Measurements from ENCODE around the gene EMILIN3. TPM values are rescaled to one million over a fixed set of nuclear protein-coding genes. Genes with fewer than 3 reads are reported as not detected.
A peak's percentile ranks its signal among the peaks of the same experiment; 100 is the strongest.

EMILIN3 gene
- total RNA-seq, 1 donor from 2014 or later: 2.1 TPM

GRCh38 chr20:41330343-41330720, 36.3 kb downstream of the EMILIN3 start:
- Mint-ChIP-seq H3K4me3 (ENCODE audit: unreplicated experiment) (no peak overlapping the region), H3K36me3 (ENCODE audit: unreplicated experiment) (no peaks in the 10 kb centered on the region), H3K9me3 (ENCODE audit: unreplicated experiment) (no peaks in the 10 kb centered on the region), H3K4me1 (ENCODE audit: unreplicated experiment) (peaks cover 23% of the 10 kb centered on the region), H3K27me3 (ENCODE audit: unreplicated experiment) (no peaks in the 10 kb centered on the region), H3K27ac (ENCODE audit: unreplicated experiment) (peak overlapping the region; percentile 98)
- no peak for TF ChIP-seq CTCF (IDR thresholded peaks at IDR 0.05)
- DNase-seq (ENCODE audit: extremely low spot score, unreplicated experiment): no peak

- no peaks in the 10 kb centered on the region for H3K9me3 Mint-ChIP-seq (ENCODE audit: unreplicated experiment)
- no peaks in the 10 kb centered on the region for H3K36me3 Mint-ChIP-seq (ENCODE audit: unreplicated experiment)
- no peak for TF ChIP-seq CTCF (IDR thresholded peaks at IDR 0.05)
- DNase-seq (ENCODE audit: extremely low spot score, unreplicated experiment): peak; percentile 89
- H3K4me1 Mint-ChIP-seq (ENCODE audit: unreplicated experiment): peaks cover 23% of the 10 kb centered on the region
- H3K27me3 Mint-ChIP-seq (ENCODE audit: unreplicated experiment): no peaks in the 10 kb centered on the region
- peak overlapping the region; percentile 98 for H3K27ac Mint-ChIP-seq (ENCODE audit: unreplicated experiment)
- H3K4me3 Mint-ChIP-seq (ENCODE audit: unreplicated experiment): peak overlapping the region; percentile 27
Measured at GRCh38 chr20:41329435-41330342, 36.9 kb downstream of the EMILIN3 start.

- no peaks in the 10 kb centered on the region for H3K9me3 Mint-ChIP-seq (ENCODE audit: unreplicated experiment)
- no peaks in the 10 kb centered on the region for H3K27me3 Mint-ChIP-seq (ENCODE audit: unreplicated experiment)
- DNase-seq (ENCODE audit: extremely low spot score, unreplicated experiment): no peak
- TF ChIP-seq CTCF (IDR thresholded peaks at IDR 0.05): no peak
- no peak overlapping the region for H3K4me3 Mint-ChIP-seq (ENCODE audit: unreplicated experiment)
- peaks cover 23% of the 10 kb centered on the region for H3K4me1 Mint-ChIP-seq (ENCODE audit: unreplicated experiment)
- peak overlapping the region; percentile 20 for H3K27ac Mint-ChIP-seq (ENCODE audit: unreplicated experiment)
- H3K36me3 Mint-ChIP-seq (ENCODE audit: unreplicated experiment): no peaks in the 10 kb centered on the region
Measured at GRCh38 chr20:41327178-41327577, 39.4 kb downstream of the EMILIN3 start.

GRCh38 chr20:41320976-41321375, 45.6 kb downstream of the EMILIN3 start:
- Mint-ChIP-seq H3K27me3 (ENCODE audit: unreplicated experiment) (no peaks in the 10 kb centered on the region), H3K4me1 (ENCODE audit: unreplicated experiment) (peaks cover 11% of the 10 kb centered on the region), H3K27ac (ENCODE audit: unreplicated experiment) (no peak overlapping the region), H3K4me3 (ENCODE audit: unreplicated experiment) (no peak overlapping the region), H3K9me3 (ENCODE audit: unreplicated experiment) (no peaks in the 10 kb centered on the region), H3K36me3 (ENCODE audit: unreplicated experiment) (no peaks in the 10 kb centered on the region)
- TF ChIP-seq CTCF (IDR thresholded peaks at IDR 0.05): no peak
- no peak for DNase-seq (ENCODE audit: extremely low spot score, unreplicated experiment)

- Mint-ChIP-seq H3K36me3 (ENCODE audit: unreplicated experiment) (no peaks in the 10 kb centered on the region), H3K27ac (ENCODE audit: unreplicated experiment) (no peak overlapping the region), H3K4me3 (ENCODE audit: unreplicated experiment) (no peak overlapping the region), H3K27me3 (ENCODE audit: unreplicated experiment) (no peaks in the 10 kb centered on the region), H3K9me3 (ENCODE audit: unreplicated experiment) (no peaks in the 10 kb centered on the region), H3K4me1 (ENCODE audit: unreplicated experiment) (peaks cover 17% of the 10 kb centered on the region)
- no peak for DNase-seq (ENCODE audit: extremely low spot score, unreplicated experiment)
- TF ChIP-seq CTCF (IDR thresholded peaks at IDR 0.05): no peak
Measured at GRCh38 chr20:41320441-41320840, 46.2 kb downstream of the EMILIN3 start.

Measured in osteocyte (in vitro differentiated cells).